Skeletal muscle cell (primary cell): ENCODE data around the gene MAST2.

Source experiments
- DNase-seq: peaks from one replicate; pipeline ENCODE4 v3.0.0-alpha.2; 2010; ENCODE audit warnings: low read depth
- H3K4me3 ChIP-seq: 2 replicates; pipeline ENCODE4 v1.5.1; 2011; ENCODE audit warnings: low read depth, mild to moderate bottlenecking, control low read depth, low read length, moderate library complexity

MAST2 gene

GRCh38 chr1:46002551-46003150, 199.2 kb downstream of the MAST2 start:
- no peak for DNase-seq

DNA sequence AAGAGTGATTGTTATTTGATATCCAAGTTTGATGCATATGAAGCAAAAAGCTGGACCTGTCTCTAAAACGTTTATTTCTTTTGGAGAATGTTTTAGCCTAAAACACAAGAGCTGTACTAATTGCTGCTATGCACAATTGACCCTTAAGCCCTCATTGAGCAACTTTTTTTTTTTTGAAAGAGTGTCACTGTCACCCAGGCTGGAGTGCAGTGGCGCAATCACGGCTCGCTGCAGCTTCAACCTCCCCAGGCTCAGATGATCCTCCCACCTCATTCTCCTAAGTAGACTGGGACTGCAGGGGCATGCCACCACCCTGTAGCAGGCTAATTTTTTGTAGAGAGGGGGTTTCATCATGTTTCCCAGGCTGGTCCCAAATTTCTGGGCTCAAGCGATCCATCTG, 199.9 kb downstream of the MAST2 start:
- no peak for DNase-seq
- H3K4me3 ChIP-seq = no peak overlapping the region

More at GRCh38 chr1:46002551-46003150, 199.2 kb downstream of the MAST2 start:
- no peak overlapping the region for H3K4me3 ChIP-seq

DNA sequence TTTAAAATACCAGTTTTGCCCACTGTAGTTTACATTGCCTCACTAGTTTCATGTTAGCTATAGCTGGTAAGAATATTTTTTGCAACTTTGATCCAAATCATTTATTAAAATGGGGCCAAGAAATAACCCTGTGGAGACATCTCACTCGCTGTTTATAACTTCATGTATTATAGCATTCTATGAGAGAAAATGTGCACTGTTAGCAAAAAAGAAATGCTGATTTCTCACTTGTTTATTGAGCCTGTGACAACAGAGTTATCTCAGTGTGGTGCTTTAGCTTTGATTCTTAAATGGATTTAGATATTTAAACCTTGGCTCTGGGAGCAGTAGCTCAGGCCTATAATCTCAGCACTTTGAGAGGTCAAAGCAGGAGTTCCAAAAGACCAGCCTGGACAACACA, 201.1 kb downstream of the MAST2 start:
- H3K4me3 ChIP-seq = no peak overlapping the region
- no peak for DNase-seq

- DNase-seq = no peak
- no peak overlapping the region for H3K4me3 ChIP-seq
These were observed 202.2 kb downstream of the MAST2 start for GRCh38 chr1:46005594-46005993.

GRCh38 chr1:46008585-46008984, 205.2 kb downstream of the MAST2 start:
- H3K4me3 ChIP-seq = no peak overlapping the region
- DNase-seq = no peak

- no peak for DNase-seq
- H3K4me3 ChIP-seq = no peak overlapping the region
These were observed 207.2 kb downstream of the MAST2 start for GRCh38 chr1:46010611-46011010.

GRCh38 chr1:46011121-46011695, 207.8 kb downstream of the MAST2 start:
- no peak for DNase-seq

DNA sequence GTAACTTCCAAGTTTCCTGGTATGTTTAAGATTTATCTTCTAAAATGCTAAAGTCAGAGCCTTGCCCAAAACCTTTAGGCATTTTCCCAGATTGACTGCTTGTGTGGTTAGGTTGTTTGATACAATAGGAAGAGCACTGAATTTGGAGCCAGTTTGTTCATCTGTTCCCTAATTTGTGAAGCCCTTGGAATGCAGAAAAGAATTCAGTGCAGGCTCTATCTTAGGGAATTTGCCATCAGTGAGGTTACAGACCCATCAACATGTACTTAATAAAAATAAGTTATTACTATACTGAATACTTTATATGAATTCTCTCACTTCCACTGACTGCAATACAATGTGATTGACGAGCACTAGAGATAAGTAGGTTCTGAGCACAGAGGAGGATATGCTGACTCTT, 208.8 kb downstream of the MAST2 start:
- DNase-seq = no peak
- H3K4me3 ChIP-seq = no peak overlapping the region

More at GRCh38 chr1:46011121-46011695, 207.8 kb downstream of the MAST2 start:
- no peak overlapping the region for H3K4me3 ChIP-seq

DNA sequence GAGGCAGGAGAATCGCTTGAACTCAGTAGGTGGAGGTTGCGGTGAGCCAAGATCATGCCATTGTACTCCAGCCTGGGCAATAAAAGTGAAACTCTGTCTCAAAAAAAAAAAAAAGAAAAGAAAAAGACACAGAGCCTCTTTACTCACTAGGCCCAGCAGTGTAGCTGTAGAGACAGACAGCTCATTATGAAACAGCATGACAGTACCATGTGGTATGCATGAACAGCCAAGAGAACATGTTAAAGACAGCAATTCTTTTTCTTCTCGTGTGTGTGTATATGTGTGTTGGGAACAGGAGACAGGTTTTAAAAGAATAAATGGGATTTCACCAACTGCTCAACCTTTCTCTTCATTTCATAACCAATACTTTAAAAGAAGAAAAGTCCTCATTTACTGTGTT, 210.2 kb downstream of the MAST2 start:
- H3K4me3 ChIP-seq = no peak overlapping the region

GRCh38 chr1:46017876-46018503, 214.6 kb downstream of the MAST2 start:
- DNase-seq = no peak
- H3K4me3 ChIP-seq = no peak overlapping the region

More for the DNA sequence above, 210.2 kb downstream of the MAST2 start:
- DNase-seq = peak; percentile 11

DNA sequence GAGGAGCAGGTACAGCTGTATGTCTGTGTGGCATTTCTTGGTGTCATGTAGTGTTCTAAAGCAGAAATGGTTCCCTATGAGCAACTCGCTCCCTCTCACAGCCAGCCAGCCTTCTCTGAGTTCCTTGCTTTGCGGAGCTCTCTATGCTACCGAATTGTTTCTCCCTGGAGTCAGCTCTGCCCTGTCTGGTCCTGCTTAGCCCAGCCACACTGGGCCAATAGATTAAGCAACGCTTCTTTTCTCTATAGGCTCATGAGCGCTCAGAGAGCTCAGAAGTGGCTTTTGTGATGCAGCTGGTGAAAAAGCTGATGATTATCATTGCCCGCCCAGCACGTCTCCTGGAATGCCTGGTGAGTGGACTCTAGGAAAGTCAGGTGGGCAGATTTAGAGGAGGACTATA, 215.9 kb downstream of the MAST2 start:
- no peak for DNase-seq
- no peak overlapping the region for H3K4me3 ChIP-seq

GRCh38 chr1:46020010-46020409, 216.6 kb downstream of the MAST2 start:
- no peak overlapping the region for H3K4me3 ChIP-seq
- peak; percentile 84 for DNase-seq

DNA sequence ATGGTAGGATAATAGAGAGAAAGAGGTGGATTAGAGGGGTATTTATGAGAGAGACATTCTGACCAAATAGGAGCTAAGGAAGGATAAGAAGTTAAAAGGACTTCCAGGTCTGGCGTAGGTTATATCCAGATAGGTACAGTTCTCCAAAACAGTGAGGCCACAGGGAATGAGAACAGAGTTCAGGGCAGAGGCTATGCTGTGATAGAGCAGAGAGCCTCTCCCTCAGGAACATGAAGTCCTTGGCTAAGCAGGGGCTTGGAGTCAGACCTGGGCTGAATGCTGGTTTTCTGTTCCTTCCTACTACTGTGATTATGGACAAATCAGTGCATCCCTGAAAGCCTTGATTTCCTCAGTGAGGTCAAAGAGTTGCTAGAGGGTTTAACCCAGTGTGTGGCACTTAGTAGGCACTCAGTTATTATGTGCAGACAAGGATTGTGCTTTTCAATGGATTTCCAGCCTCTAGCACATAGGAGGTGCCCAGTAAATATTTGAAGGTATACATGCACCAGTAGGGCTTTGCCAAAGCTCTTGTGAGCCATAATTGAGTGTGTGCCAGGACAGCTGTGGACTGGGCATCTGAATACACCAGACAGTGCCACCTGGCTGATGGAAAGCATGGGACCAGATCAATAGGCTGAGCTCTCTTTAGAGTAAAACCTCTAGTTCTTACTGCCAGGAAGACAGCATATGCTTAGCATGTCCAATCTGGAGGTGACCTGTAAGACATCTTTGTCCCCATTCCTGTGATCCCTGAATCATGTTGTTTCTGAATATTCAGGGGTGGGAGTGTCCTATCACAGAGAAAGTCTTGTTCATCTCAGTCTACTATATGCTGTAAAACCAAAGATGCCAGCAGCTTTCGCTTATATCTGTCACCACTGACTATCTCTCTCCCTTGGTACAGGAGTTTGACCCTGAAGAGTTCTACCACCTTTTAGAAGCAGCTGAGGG, 217.9 kb downstream of the MAST2 start:
- DNase-seq = no peak
- H3K4me3 ChIP-seq = no peak overlapping the region

DNA sequence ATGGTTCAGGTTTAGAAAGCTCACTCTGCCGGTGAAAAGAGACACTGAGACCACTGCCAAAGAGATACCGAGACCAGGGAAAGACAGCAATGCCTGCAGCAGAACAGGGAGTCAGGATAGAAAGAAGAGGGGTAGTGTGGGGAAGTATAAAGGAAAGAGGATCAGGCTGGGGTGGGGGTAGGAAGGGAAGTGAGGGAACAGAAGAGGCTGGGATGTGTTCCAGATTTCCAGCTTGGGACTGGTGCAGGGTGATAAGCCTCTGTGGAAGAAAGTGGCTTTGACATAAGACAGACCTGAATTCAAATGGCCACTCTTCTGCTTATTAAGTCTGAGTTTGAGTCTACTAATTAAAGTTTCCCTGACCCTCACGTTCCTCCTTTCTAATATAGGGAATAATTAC, 223.1 kb downstream of the MAST2 start:
- DNase-seq = no peak
- H3K4me3 ChIP-seq = no peak overlapping the region

DNA sequence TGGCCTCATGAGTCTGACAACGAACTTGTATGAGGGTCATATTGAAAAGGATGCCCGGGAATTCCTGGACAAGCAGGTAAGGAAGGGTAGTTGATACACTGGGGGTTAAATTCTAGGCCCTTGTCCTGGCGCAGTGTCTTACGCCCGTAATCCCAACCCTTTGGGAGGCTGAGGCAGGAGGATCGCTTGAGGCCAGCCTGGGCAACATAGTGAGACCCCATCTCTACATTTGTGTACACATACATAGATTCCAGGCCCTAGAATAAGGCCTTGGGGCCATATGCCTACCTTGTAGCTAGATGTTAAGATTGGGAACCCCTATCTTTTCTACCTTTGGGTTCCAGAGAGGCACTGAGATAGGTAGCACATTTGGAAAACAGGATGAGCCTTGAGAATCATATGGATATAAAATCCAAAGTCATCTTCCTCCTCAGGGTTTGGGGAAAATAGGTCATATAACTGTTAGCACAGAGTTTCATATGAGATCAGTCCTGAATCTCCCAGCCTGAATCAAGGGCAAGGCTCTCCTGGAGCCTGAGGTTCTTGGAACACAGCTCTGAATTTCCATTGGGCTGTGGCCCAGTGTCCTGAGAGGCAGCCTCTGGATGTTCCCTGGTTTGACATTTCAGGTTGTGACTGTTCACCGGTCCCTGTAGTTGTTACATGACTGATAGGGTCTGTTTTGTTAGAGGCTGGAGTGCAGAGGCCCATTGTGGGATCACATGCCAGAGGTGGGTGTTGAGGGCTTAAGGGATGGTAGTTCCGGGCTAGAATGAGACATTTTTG, 224.6 kb downstream of the MAST2 start:
- no peak for DNase-seq
- no peak overlapping the region for H3K4me3 ChIP-seq

GRCh38 chr1:46030074-46030870, 226.9 kb downstream of the MAST2 start:
- no peak overlapping the region for H3K4me3 ChIP-seq
- DNase-seq = no peak

DNA sequence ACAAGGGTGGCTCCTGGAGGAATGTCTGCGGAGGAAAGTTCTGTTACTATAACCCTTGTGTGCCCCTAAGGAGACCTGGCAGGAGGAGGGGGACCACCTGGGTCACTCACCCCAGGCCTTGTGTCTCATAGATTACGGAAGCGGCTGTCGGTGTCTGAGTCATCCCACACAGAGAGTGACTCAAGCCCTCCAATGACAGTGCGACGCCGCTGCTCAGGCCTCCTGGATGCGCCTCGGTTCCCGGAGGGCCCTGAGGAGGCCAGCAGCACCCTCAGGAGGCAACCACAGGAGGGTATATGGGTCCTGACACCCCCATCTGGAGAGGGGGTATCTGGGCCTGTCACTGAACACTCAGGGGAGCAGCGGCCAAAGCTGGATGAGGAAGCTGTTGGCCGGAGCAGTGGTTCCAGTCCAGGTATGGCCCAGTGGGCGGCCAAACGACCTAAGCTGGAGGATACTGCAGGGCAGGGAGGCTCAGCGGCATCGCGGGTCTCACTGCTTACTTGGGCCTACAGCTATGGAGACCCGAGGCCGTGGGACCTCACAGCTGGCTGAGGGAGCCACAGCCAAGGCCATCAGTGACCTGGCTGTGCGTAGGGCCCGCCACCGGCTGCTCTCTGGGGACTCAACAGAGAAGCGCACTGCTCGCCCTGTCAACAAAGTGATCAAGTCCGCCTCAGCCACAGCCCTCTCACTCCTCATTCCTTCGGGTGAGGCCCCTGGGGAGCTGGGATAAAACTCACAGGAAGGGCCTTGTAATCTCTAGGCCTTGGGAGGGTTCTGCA, 227.7 kb downstream of the MAST2 start:
- no peak overlapping the region for H3K4me3 ChIP-seq
- no peak for DNase-seq
